ENCODE results near the gene INSM1.
"Not testable (repeated sequence)": the region's sequence is repeated elsewhere in the genome, so short reads cannot be mapped to it uniquely, and the experiment has no call there.

INSM1 gene

GRCh38 chr20:20367575-20368417 is at the start of gene INSM1:
Gene INSM1, plus strand, starts transcription at chr20:20368104. Its CDS starts 164 bp downstream, at chr20:20368268.
- DNase-seq (ENCODE audit: low read depth in 1 of 2, low spot score in 1 of 2), result no peak

- DNase-seq (ENCODE audit: low read depth in 1 of 2, low spot score in 1 of 2), result no peak
These were observed 49.3 kb upstream of the INSM1 start for GRCh38 chr20:20318365-20319161.

- no peak for DNase-seq (ENCODE audit: low read depth in 1 of 2, low spot score in 1 of 2)
These were observed 46.8 kb upstream of the INSM1 start for GRCh38 chr20:20321134-20321533.

GRCh38 chr20:20321917-20322316 is 46.0 kb upstream of the INSM1 start:
- no peak for DNase-seq (ENCODE audit: low read depth in 1 of 2, low spot score in 1 of 2)

GRCh38 chr20:20322912-20323311 is 45.0 kb upstream of the INSM1 start:
- DNase-seq (ENCODE audit: low read depth in 1 of 2, low spot score in 1 of 2), result no peak

- no peak for DNase-seq (ENCODE audit: low read depth in 1 of 2, low spot score in 1 of 2)
These were observed 40.2 kb upstream of the INSM1 start for GRCh38 chr20:20327746-20328145.

GRCh38 chr20:20329564-20329963 is 38.3 kb upstream of the INSM1 start:
- no peak for DNase-seq (ENCODE audit: low read depth in 1 of 2, low spot score in 1 of 2)

GRCh38 chr20:20331156-20331555 is 36.7 kb upstream of the INSM1 start:
- no peak for DNase-seq (ENCODE audit: low read depth in 1 of 2, low spot score in 1 of 2)

- no peak for DNase-seq (ENCODE audit: low read depth in 1 of 2, low spot score in 1 of 2)
These were observed 36.1 kb upstream of the INSM1 start for GRCh38 chr20:20331817-20332216.

GRCh38 chr20:20333866-20334265 is 34.0 kb upstream of the INSM1 start:
- DNase-seq (ENCODE audit: low read depth in 1 of 2, low spot score in 1 of 2), result no peak

- no peak for DNase-seq (ENCODE audit: low read depth in 1 of 2, low spot score in 1 of 2)
These were observed 33.4 kb upstream of the INSM1 start for GRCh38 chr20:20334489-20334888.

- no peak for DNase-seq (ENCODE audit: low read depth in 1 of 2, low spot score in 1 of 2)
These were observed 29.7 kb upstream of the INSM1 start for GRCh38 chr20:20338133-20338730.

- DNase-seq (ENCODE audit: low read depth in 1 of 2, low spot score in 1 of 2), result no peak
These were observed 27.5 kb upstream of the INSM1 start for GRCh38 chr20:20340443-20340842.

- DNase-seq (ENCODE audit: low read depth in 1 of 2, low spot score in 1 of 2), result no peak
These were observed 26.5 kb upstream of the INSM1 start for GRCh38 chr20:20341371-20341770.

- no peak for DNase-seq (ENCODE audit: low read depth in 1 of 2, low spot score in 1 of 2)
These were observed 25.8 kb upstream of the INSM1 start for GRCh38 chr20:20342066-20342465.

- DNase-seq (ENCODE audit: low read depth in 1 of 2, low spot score in 1 of 2), result no peak
These were observed 24.0 kb upstream of the INSM1 start for GRCh38 chr20:20343932-20344331.

GRCh38 chr20:20344476-20344875 is 23.4 kb upstream of the INSM1 start:
- DNase-seq (ENCODE audit: low read depth in 1 of 2, low spot score in 1 of 2), result no peak

GRCh38 chr20:20353576-20353975 is 14.3 kb upstream of the INSM1 start:
- DNase-seq (ENCODE audit: low read depth in 1 of 2, low spot score in 1 of 2), result no peak

- DNase-seq (ENCODE audit: low read depth in 1 of 2, low spot score in 1 of 2), result not testable (repeated sequence)
These were observed 12.4 kb upstream of the INSM1 start for GRCh38 chr20:20355503-20355902.

- DNase-seq (ENCODE audit: low read depth in 1 of 2, low spot score in 1 of 2), result no peak
These were observed 9.1 kb upstream of the INSM1 start for GRCh38 chr20:20358801-20359200.

- DNase-seq (ENCODE audit: low read depth in 1 of 2, low spot score in 1 of 2), result no peak
These were observed 8.3 kb upstream of the INSM1 start for GRCh38 chr20:20359628-20360027.

- no peak for DNase-seq (ENCODE audit: low read depth in 1 of 2, low spot score in 1 of 2)
These were observed 7.4 kb upstream of the INSM1 start for GRCh38 chr20:20360464-20360863.

Data from activated CD4-positive, alpha-beta T cell treated with anti-CD3 and anti-CD28 coated beads, Interleukin-2, amount 50 U/mL, for 24 hours (primary cell).